Fibroblast of skin of abdomen (primary cell): ENCODE data around the gene COX11. TPM values are rescaled to one million over a fixed set of nuclear protein-coding genes. Genes with fewer than 3 reads are reported as not detected.

Experiments
- DNase-seq: peaks from one replicate; pipeline ENCODE4 v3.0.0-alpha.2; 2013
- polyA plus RNA-seq, 2 experiments: library from polyadenylated mRNA; unstranded; fragments of 120-200 nt; gene quantifications; one replicate each; pipeline ENCODE4 v1.2.1, GENCODE V29; 2013; ENCODE audit not compliant: insufficient read length in 2 of 2

Gene COX11, protein sequence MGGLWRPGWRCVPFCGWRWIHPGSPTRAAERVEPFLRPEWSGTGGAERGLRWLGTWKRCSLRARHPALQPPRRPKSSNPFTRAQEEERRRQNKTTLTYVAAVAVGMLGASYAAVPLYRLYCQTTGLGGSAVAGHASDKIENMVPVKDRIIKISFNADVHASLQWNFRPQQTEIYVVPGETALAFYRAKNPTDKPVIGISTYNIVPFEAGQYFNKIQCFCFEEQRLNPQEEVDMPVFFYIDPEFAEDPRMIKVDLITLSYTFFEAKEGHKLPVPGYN
- polyA plus RNA-seq (2013, experiment 1 of 2; ENCODE audit: insufficient read length) = 37.6 TPM
- 37.2 TPM for polyA plus RNA-seq (2013, experiment 2 of 2; ENCODE audit: insufficient read length)

DNA sequence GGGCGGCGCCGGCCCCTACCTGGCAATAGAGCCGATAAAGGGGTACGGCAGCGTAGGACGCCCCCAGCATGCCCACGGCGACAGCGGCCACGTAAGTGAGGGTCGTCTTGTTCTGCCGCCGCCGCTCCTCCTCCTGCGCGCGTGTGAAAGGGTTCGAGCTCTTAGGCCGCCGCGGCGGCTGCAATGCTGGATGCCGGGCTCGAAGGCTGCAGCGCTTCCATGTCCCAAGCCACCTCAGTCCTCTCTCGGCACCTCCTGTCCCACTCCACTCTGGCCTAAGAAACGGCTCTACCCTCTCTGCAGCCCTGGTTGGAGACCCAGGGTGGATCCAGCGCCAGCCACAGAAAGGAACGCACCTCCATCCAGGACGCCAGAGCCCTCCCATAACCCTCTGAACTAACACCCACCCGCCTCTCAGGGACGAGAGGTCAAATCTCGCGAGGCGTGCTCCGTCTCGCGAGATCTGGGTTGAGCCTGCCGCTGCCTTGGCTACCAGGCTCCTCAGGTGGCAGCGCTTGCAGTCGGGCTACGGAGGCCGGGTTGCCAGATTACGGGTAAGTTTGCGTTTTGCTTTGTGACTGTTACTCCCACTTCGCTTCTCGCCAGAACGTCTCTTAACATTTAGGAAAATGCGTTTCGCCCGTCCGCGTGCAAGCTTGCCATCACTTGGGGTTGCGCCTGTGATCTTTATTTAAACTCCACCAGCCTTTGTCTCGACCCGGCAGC lies at the start of gene COX11, which contains the start of gene STXBP4:
TSS of gene COX11 (minus strand) at position 393 of the 726 bp plus-strand sequence. CDS start at position 385, 8 bp downstream.
TSS of gene STXBP4 (plus strand) at position 504 of the 726 bp plus-strand sequence. CDS start 17,455 bp downstream, outside the sequence.
- DNase-seq = peak; percentile 97

GRCh38 chr17:55005520-55005919 lies 37.1 kb upstream of the COX11 start:
- peak; percentile 4 for DNase-seq

GRCh38 chr17:55004484-55004883 lies 36.0 kb upstream of the COX11 start:
- no peak for DNase-seq

GRCh38 chr17:55002458-55002857 lies 34.0 kb upstream of the COX11 start:
- DNase-seq = no peak

DNA sequence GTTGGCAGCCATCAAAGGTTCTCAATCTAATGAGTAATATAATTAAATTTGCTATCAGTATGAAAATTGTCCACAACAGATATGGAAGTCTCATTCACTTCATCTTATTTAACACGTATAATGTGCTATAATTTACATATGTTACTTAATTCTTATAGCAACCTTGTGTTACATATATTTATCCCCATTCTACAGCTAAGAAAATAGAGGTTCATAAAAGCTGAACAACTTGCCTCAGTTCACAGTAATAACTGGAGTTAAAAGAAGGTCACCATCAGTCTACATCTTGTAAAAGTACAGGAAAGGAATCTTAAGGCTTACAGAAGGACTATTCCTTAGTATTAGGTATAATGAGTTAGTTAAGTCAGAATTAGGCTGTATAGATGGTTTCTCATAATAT lies 28.0 kb upstream of the COX11 start:
- no peak for DNase-seq

- peak; percentile 33 for DNase-seq
Observed at GRCh38 chr17:54992797-54993639, 24.6 kb upstream of the COX11 start.

DNA sequence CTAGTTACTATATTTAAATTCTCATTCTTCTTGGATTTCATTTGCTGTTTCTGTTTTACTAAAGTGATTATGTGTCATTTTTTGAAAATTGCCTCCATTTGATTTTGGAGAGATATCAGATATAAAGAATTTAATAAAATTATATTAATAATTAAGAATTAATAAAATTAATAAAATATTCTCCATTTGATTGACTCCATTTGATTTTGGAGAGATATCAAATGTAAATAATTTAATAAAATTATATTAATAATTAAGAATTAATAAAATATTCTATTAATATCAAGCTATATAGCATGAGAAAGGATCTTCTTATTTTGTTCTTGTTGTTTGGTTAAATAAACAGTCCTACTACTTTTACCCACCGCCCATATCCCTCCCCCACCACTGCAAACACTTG lies 23.1 kb upstream of the COX11 start:
- DNase-seq = no peak

DNA sequence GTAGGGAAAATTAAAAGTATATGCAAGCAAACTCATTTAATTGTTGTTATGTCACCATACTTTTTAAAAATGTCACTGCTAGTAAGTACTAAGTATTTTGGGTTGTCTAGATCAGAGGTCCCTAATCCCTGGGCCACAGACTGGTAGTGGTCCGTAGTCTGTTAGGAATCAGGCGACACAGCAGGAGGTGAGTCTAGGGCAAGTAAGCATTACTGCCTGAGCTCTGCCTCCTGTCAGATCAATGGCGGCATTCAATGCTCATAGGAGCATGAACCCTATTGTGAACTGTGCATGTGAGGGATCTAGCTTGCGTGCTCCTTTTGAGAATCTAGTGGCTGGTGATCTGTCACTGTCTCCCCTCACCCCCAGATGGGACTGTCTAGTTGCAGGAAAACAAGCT lies 21.7 kb upstream of the COX11 start:
- DNase-seq = no peak

DNA sequence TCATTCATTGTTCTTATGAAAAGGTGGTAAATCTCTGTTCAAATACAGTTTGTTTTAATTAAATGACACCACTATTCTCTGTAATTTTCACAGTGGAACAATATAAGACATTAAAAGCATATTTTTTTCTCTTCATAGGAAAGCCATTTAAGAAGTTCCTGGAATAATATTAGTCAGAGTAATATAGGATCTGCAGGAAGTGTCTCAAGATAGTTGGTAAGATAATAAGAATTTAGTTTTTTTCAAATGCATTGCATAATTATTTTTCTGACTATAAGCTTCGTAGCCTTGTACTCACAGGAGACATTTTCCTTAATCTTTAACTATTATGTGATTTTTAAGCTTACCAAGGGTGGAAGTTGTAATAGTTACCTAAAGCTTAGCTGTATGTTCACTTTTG lies 17.0 kb upstream of the COX11 start:
- no peak for DNase-seq

- no peak for DNase-seq
Observed at GRCh38 chr17:54983260-54983659, 14.8 kb upstream of the COX11 start.

GRCh38 chr17:54982399-54982798 lies 13.9 kb upstream of the COX11 start:
- DNase-seq = peak; percentile 25

DNA sequence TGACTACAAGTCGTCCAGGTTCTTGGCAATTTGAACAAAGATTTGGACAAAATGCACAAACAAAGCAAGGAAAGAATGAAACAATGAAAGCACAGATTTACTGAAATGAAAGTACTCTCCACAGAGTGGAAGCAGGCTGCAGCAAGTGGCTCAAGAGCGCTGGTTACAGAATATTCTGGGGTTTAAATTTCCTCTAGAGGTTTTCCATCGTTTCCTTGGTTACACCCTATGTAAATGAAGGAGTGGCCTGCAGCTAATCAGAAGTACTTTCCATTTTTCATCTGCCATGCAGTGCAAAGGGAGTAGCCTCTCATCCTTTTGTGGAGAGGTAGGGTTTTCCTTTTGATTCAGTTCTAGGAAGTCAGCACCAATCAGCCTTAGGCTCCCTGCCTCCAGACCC lies 11.9 kb upstream of the COX11 start:
- no peak for DNase-seq

GRCh38 chr17:54979657-54980056 lies 11.2 kb upstream of the COX11 start:
- no peak for DNase-seq

- DNase-seq = no peak
Observed at GRCh38 chr17:54977744-54978143, 9.3 kb upstream of the COX11 start.

DNA sequence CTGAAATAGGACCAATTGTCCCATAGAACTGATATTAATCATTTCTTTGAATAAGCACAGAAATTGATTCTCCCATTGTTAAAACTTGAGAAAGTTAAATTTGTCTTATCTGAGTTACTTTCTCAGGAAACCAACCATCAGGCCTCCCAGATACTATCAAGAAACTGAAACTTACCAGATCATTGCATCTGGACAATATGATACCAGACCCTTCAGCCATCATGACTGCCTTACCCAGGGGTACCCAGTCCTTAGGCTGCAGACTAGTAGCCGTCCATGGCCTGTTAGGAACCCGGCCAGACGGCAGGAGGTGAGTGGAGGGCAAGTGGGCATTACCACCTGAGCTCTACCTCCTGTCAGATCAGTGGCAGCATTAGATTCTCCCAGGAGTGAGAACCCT lies 7.9 kb upstream of the COX11 start:
- DNase-seq = no peak

GRCh38 chr17:54974759-54975158 lies 6.3 kb upstream of the COX11 start:
- DNase-seq = no peak

- DNase-seq = no peak
Observed at GRCh38 chr17:54972406-54973138, 4.1 kb upstream of the COX11 start.

- no peak for DNase-seq
Observed at GRCh38 chr17:54971901-54972300, 3.4 kb upstream of the COX11 start.

- DNase-seq = no peak
Observed at GRCh38 chr17:54971147-54971546, 2.7 kb upstream of the COX11 start.

DNA sequence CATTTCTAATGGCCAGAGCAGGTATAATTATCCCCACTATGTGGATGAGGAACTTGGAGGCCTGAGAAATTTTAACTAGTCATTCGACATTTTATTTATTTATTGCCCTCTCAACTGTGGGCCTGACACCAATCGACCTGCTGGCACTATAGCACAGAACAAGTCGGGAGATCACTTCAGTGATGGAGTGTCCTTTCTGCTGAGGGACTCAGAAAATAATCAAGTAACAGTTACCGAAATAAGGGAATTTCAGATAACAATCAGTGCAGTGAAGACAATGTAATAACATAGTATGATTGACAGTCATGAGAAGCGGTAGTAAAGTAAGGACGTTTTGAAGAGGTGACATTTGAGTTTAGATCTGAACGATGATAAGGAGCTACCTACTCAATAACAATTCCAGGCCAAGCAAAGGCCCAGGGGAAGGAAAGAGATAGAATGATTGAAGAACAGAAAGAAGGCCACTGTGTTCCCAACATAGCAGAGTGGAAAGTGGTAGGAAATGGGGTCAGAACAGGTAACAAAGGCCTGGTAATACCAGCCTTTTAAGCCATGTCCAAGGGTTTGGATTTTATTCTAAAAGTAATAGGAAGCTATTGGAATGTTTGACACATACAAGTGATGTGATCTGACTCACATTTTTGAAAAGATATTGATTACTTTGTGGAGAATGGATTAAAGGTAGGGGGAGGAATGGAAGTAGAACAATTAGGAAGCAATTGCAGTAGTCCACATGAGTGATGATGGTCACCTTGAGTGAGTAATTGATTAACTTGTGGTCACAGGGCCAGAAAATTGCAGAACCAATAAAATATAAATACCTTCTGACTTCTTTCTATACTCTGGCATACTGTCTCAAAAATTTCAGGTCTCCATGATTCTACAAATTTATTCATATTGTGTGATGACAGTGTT lies 1.5 kb upstream of the COX11 start:
- no peak for DNase-seq

GRCh38 chr17:54968988-54969332 lies 506 bp upstream of the COX11 start:
- peak; percentile 10 for DNase-seq
